ENCODE results near the gene COL28A1. TPM values are rescaled to one million over a fixed set of nuclear protein-coding genes. Genes with fewer than 3 reads are reported as not detected.

Gene COL28A1
- total and polyA plus RNA-seq, 7 donors = 0.29 to 6.3 (median 1.9) TPM

DNA sequence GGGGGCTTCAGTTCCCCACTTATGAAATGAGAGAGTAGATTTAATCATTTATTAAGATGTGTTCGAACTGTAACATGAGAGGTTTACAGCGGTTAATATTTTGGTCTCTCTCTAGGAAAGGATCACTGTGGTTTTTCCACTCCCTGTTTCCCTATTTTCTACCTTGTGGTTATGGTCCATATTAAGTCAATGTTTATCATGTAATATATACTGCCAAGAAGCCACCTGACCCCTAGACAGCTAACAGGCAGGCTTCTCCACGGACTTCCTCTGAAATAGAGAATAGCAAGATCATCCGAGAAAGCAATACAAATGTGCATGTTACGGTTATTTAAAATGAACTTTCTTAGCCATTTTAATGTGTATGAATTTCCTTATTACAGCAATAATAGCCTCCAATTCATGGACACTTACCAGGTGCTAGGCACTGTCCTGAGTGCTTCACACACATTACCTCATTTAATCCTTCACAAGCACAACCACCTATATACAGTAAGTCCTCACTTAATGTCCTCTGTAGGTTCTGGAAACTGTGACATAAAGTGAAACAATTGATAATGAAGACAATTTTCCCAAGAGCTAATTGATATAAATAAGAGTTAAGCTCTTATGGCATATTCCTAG lies 835 bp upstream of the COL28A1 start:
- Histone ChIP-seq H3K36me3 (ENCODE audit: insufficient read depth in 1 of 2, low read depth in 1 of 2) (peaks cover 0 to 5% of the 10 kb centered on the region in 2 donors), H3K4me3 (peak overlapping the region; percentile 55), H3K27ac (no peak overlapping the region), H3K27me3 (ENCODE audit: insufficient read depth in 3 of 3, low read length in 2 of 3) (no peaks in the 10 kb centered on the region), H3K9me3 (no peaks in the 10 kb centered on the region), H3K4me1 (peaks cover 5% of the 10 kb centered on the region)
- WGBS, 3 donors = 56 to 75% (median 66%) methylated on average over 5 of the region's 5 CpGs
- TF ChIP-seq, protein P1, sequence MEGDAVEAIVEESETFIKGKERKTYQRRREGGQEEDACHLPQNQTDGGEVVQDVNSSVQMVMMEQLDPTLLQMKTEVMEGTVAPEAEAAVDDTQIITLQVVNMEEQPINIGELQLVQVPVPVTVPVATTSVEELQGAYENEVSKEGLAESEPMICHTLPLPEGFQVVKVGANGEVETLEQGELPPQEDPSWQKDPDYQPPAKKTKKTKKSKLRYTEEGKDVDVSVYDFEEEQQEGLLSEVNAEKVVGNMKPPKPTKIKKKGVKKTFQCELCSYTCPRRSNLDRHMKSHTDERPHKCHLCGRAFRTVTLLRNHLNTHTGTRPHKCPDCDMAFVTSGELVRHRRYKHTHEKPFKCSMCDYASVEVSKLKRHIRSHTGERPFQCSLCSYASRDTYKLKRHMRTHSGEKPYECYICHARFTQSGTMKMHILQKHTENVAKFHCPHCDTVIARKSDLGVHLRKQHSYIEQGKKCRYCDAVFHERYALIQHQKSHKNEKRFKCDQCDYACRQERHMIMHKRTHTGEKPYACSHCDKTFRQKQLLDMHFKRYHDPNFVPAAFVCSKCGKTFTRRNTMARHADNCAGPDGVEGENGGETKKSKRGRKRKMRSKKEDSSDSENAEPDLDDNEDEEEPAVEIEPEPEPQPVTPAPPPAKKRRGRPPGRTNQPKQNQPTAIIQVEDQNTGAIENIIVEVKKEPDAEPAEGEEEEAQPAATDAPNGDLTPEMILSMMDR (IDR thresholded peaks at IDR 0.05) = no peak
- DNase-seq (no peak), ATAC-seq (no peak)
- intact Hi-C loops (cut with DNase I) = loop anchor here in 1 of 2 donors (5.0 kb wide), 1 partner anchor 114 kb away; no protein-coding TSS in a partner anchor

DNA sequence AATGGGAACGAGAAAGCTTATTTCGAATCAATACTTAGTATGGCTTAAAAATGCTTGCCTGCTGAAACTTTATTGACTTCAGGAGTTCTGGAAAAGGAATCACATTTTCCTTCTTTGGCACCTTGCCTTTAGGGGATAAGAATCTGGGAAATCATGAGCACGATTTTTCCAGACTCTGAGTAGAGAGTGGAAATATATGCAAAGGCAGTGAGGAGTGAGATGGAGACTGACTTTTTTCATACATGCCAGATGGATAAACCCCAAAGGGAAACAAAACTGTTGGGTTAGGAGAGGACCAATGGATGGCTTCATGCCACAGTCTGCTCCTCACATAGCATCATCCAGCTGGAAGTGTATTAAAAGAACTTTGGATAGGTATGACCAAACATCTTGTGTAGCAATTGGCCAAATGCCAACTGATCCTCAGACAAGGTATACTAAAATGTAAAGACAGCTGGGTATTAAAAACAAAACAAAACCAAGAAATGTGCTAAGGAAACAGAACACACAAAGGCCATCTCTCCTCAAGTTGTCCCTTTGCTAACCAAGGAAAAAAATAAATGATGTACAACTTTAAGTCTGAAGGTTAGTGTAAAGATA lies 1.7 kb downstream of the COL28A1 start:
- Histone ChIP-seq H3K27me3 (ENCODE audit: insufficient read depth in 3 of 3, low read length in 2 of 3) (no peaks in the 10 kb centered on the region), H3K9me3 (no peaks in the 10 kb centered on the region), H3K4me1 (peaks cover 5% of the 10 kb centered on the region), H3K27ac (no peak overlapping the region), H3K4me3 (no peak overlapping the region), H3K36me3 (ENCODE audit: insufficient read depth in 1 of 2, low read depth in 1 of 2) (peaks cover 0 to 11% of the 10 kb centered on the region in 2 donors)
- intact Hi-C loops (cut with DNase I) = no loop called here
- DNase-seq = no peak
- ATAC-seq = no peak
- TF ChIP-seq, protein P1 (IDR thresholded peaks at IDR 0.05) = no peak
- WGBS, 3 donors = 66 to 70% (median 68%) methylated on average over 3 of the region's 3 CpGs

DNA sequence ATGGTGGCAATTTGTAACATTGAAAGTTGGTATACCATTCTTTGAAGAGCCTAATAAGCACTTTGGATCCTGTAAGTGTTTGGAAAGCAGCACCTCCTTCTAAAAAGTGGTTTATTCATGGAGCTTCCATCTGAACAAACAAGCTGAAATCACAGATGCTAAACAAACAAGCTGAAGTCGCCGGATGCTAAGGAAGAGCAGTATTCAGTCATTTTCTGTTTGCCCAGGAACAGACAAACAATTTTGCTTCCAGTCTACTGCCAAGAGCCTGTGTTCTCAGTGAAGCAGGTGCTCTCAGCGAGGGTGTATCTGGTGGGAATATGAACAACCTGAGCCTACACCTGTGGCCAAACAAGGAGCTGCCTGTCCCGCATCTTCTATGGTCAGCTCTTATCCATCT lies 6.3 kb downstream of the COL28A1 start:
- TF ChIP-seq, protein P1 (IDR thresholded peaks at IDR 0.05) = no peak
- WGBS, 3 donors = 87 to 93% (median 92%) methylated on average over 4 of the region's 4 CpGs
- no peaks in the 10 kb centered on the region for H3K27me3 ChIP-seq (ENCODE audit: insufficient read depth in 3 of 3, low read length in 2 of 3)
- DNase-seq (no peak), ATAC-seq (no peak)
- no peaks in the 10 kb centered on the region for H3K9me3 ChIP-seq
- intact Hi-C loops (cut with DNase I) = no loop called here
- no peak overlapping the region for H3K27ac ChIP-seq
- H3K36me3 ChIP-seq (ENCODE audit: insufficient read depth in 1 of 2, low read depth in 1 of 2) = peaks cover 0 to 11% of the 10 kb centered on the region in 2 donors
- no peak overlapping the region for H3K4me3 ChIP-seq
- no peaks in the 10 kb centered on the region for H3K4me1 ChIP-seq

DNA sequence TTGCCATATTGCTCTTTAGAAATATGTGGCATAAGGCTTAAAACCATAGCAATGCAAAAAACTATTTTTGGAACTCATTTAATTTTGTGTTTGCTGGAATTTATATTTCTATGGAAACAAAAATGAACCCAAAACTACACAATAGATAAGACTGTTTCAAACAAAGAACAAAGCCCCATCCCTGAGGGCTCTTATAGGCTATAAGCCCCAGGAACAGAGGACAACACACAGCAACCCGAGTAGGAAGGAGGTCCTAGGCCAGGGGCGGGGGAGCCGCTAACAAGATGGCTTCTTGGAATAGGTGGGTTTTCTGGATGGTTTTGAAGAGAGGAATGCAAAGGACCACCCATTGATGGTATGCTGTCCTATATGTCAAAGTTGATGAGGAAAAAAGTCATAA lies 8.6 kb downstream of the COL28A1 start:
- no peak overlapping the region for H3K27ac ChIP-seq
- no peaks in the 10 kb centered on the region for H3K4me1 ChIP-seq
- H3K4me3 ChIP-seq = no peak overlapping the region
- H3K9me3 ChIP-seq = no peaks in the 10 kb centered on the region
- H3K36me3 ChIP-seq (ENCODE audit: insufficient read depth in 1 of 2, low read depth in 1 of 2) = peaks cover 0 to 16% of the 10 kb centered on the region in 2 donors
- ATAC-seq (no peak), DNase-seq (no peak)
- TF ChIP-seq, protein P1 (IDR thresholded peaks at IDR 0.05) = no peak
- no peaks in the 10 kb centered on the region for H3K27me3 ChIP-seq (ENCODE audit: insufficient read depth in 3 of 3, low read length in 2 of 3)
- WGBS, 3 donors = 93 to 96% (median 95%) methylated on average over 3 of the region's 3 CpGs
- intact Hi-C loops (cut with DNase I) = no loop called here

Measured in psoas muscle (tissue), 8 donors.